HG03095 (cell line): ENCODE measurements around the gene TMEM14A.
"Not testable (repeated sequence)": the region's sequence is repeated elsewhere in the genome, so short reads cannot be mapped to it uniquely, and the experiment has no call there.

ENCODE experiments used
- ATAC-seq: cut with Tn5 transposase; IDR thresholded peaks from one replicate; pipeline ENCODE4 v1.9.1; 2021; ENCODE audit warnings: moderate library complexity; ENCODE audit not compliant: unreplicated experiment

Gene TMEM14A

GRCh38 chr6:52694404-52694803, 23.5 kb downstream of the TMEM14A start:
- ATAC-seq: no peak

DNA sequence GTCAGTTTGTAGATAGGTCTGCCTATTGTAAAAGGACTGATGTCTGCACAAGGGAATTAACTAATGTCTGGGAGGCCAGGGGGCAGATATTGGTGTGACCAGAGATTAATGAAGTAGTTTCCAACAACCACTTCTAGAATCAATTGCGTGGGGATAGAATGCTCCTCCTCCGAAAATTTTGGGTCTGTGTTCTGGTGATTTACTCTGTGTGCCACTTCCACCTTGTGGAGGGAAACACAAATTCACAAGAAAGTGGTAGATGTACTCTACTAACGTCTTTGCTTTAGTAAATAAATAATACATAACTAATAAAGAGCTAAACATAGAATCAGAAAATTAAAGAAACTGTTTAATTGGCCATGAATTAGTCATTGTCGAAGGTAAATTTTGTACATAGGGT, 25.5 kb downstream of the TMEM14A start:
- ATAC-seq: no peak

DNA sequence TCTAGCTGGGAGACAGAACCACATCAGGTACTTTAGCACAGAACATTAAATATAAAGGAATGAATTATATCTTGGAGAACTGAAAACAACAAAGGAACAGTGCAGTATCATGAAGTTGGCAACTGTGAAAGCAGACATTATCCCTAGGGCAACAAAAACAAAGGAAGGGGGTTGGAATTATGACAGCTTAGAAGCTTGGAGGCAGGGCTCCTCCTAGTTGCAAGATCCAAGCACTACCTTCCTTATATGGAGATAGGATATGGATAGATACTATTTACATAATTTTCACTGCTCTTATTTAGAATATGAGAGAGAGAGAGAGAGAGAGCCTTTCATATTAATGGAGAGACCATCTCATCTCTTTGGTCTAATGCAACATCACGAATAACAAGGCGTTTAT, 27.0 kb downstream of the TMEM14A start:
- ATAC-seq: no peak

GRCh38 chr6:52704060-52704459, 33.1 kb downstream of the TMEM14A start:
- no peak for ATAC-seq

DNA sequence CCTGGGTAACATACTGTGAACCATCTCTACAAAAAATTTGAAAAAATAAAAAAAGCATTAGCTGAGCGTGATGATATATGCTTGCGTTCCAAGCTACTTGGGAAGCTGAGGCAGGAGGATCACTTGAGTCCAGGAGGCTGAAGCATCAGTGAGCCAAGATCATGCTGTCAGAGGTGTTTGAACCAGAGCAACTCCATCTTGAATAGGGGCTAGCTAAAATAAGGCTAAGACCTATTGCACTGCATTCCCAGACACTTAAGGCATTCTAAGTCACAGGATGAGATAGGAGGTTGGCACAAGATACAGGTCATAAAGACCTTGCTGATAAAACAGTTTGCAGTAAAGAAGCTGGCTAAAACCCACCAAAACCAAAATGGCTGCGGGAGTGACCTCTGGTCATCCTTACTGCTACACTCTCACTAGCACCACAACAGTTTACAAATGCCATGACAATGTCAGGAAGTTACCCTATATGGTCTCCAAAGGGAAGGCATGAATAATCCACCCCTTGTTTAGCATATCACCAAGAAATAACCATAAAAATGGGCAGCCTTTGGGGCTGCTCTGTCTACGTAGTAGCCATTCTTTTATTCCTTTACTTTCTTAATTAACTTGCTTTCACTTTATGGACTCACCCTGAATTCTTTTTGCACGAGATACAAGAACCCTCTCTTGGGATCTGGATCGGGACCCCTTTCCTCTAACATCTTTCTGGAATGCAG, 34.0 kb downstream of the TMEM14A start:
- not testable (repeated sequence) for ATAC-seq

DNA sequence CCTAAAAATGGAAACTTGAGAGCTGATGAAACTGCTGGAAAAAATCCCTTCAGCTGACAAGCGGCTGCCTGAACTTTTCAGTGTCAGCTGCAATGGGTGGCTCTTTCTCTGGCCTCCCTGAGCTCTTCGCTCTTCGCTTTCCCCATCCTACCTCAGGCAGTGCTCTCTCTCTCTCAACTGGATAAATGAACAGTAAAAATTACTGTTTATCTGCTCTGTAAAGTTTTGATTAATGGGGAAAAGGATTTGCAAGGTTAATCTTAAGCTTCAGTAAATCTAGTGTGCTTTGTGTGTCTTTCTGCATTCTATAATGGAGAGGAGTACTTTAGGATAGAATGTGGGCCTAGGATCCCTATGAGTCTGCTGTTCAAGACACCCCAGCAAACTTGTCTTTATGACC, 35.1 kb downstream of the TMEM14A start:
- ATAC-seq: no peak

DNA sequence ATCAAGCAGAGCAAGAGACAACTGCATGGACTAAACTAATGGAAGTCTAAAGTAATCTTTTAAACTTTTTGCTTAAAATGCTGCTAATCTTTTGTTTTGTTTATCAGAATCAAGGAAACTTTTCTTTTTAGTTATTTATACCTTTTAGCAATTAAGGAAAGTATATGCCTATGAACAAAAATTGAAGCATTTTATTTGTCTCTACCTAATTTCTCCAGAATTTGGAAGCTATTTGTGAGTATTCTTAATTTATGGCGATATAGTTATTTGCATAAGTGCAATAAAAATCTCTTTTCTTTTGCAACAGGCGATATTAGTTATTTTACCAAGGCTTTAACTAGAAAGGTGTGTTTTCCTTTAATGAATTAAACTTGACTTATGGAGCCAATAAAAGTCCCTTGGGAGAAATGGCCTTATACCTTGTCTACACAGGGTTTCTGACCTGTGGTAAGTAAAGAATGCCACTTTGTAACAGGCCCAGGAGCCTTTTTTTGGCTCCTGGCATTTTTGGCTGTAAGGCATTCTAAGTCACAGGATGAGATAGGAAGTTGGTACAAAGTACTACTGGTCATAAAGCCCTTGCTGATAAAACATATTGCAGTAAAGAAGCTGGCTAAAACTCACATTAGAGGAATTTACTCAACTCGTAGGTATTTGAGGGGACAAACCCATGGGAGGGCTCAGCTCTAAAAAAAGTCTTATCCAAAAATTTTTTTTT, 37.2 kb downstream of the TMEM14A start:
- no peak for ATAC-seq

DNA sequence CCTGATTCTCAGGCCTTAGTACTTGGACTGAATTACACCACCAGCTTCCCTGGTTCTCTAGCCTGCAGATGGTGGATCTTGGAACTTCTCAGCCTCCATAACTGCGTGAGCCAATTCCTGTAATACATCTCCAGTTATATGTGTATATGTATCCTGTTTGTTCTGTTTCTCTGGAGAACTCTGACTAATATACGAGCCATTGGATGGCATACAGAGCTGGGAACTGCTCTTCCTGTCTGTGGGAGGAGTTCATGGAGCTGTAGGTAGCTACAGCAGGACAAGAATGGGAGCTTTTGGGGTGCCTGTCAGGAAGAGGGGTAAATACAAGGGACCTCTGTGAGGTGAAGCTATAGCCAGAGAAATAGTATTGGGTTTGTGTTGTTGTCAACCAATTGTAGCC, 41.2 kb downstream of the TMEM14A start:
- no peak for ATAC-seq

DNA sequence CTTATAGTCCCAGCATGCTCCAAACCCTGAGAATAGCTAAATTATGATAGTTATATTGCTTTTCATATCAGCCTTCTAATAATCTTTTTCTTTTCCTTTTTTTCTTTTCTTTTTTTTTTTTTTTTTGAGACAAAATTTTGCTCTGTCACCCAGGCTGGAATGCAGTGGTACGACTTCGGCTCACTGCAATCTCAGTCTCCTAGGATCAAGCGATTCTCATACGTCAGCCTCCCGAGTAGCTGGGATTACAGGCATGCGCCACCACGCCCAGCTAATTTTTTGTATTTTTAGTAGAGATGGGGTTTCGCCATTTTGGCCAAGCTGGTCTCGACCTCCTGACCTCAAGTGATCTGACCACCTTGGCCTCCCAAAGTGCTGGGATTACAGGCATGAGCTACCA, 43.8 kb downstream of the TMEM14A start:
- not testable (repeated sequence) for ATAC-seq

- no peak for ATAC-seq
Observed at GRCh38 chr6:52718550-52718949, 47.6 kb downstream of the TMEM14A start.

DNA sequence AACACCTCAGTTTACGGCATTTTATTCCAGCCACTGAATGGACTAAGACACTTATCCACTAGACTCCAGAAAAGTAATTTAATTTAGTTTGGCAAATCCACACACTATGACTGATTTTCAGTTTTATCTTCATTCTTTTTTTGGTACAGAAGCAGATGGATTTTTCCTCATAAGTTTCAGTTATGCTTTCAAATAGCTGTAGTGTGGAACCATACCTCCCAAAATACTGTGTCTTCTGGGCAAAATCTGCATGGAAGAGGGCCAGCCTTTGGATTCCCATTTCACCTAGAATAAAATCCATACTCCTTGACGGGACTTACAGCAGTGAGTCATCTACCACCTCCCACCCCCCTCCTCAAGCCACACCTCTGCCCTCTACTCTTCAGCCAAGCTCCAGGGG, 49.4 kb downstream of the TMEM14A start:
- no peak for ATAC-seq

DNA sequence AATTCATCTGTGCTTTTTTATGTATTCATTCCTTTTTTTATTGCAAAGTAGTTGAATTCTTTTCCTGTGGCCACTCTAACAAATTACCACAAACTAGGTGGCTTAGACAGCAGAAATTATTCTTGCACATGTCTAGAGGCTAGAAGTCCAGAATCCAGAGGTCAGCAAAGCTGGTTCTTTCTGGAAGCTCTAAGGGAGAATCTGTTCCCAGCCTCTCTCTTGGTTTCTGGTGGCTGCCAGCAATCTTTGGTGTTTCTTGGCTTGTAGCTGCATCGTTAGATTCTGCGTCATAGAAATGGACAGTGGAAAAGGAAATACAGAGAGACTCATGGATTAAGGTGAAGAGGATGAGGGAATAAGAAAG, 53.1 kb downstream of the TMEM14A start:
- no peak for ATAC-seq

DNA sequence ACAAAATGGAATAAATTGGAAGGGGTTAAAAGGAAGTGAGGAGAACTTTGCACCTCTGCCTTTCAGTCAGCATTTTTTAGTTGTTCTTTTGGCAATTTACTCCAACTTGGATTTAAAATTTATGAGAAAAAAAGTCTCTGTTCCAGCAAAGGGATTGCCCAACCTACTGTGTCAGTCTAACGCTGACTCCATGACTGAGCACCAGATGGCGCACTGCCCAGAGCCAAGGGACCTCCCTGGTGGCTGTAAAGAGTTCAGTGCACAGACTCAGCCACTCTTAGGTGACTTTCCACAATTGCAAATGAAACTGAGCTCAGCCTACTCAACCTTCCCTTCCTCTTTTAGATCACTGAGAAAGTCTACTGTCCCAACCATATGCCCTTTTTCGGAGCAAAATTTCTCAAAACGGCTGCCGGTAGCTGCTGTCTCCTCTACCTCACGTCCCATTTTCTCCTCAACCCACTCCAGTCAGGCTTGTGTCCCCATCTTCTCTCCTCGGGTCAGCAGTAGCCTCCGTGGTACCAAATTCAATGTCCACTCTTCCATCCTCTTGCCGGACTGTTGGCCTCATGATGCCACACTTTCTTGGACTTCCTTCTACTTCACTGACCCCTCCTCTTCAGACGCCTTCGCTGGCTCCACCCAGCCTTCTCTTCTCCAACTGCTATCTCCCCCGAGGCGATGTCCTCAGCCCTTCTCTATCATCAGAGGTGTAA, 53.7 kb downstream of the TMEM14A start:
- ATAC-seq: peak; percentile 99

GRCh38 chr6:52725143-52725534, 54.2 kb downstream of the TMEM14A start:
- no peak for ATAC-seq

DNA sequence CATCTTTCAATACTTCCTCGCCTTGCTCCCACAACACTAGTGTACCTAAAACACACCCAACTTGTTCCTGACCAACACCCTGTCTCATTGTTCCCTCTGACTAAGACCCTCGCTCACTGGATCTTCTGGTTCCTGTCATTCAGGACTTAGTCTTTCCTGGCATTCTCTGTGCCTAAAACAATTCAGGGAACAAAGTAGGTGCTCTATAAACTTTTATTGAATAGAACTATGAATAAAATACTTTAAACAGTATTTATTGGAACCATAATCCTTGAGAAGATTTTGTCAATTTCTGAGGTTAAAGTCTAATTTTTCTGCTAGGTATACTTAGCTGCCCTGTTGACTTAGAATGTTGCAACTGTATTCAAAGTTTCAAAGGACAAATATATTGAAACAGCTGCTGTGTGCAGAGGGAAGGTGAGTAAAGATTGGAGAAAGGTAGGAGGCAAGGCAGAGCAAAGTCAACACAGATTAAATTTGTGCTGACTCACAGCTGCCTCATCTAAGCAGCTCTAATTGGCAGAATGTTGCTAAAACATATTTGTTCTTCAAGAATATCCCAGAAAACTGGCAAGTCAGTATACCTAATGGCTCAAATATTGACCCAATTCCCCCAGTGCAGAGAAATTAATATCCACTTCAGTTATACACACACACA, 54.8 kb downstream of the TMEM14A start:
- ATAC-seq: no peak

DNA sequence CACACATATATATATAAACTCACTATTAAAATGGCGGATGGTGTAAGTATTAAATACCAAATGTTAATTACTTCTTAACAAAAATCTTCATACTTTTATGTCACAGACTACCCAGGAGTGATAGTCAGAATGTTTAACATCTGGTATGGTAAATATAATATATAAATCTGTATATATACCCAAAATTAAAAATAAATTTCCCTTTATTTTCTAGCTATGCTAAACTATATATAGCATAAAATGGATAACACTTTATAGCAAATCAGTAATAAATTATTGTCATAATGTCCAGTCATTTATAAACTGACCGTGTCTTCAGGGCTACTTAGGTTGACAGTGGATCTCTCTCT, 55.3 kb downstream of the TMEM14A start:
- ATAC-seq: no peak

DNA sequence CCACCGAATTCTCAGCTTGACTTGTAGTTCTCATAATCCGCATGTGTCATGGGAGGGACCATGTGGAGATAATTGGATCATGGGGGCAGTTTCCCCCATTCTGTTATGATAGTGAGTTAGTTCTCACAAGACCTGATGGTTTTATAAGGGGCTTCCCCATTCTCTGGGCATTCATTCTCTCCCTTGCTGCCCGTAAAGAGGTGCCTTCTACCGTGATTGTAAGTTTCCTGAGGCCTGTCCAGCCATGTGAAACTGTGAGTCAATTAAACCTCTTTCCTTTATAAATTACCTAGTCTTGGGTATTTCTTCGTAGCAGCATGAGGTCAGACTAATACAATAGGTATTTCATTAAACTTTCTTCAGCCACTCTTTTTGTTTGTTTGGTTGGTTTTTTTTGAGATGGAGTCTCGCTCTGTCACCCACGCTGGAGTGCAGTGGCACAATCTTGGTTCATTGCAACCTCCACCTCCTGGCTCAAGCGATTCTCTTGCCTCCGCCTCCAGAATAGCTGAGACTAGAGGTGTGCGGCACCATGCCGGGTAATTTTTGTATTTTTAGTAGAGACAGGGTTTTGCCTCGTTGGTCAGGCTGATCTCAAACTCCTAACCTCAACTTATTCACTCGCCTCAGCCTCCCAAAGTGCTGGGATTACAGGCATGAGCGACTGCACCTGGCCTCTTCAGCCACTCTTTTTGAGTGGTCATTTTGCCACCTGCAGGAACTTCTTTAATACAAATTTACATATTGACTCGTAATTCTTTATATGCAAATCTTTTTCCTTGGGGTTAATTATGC, 56.0 kb downstream of the TMEM14A start:
- ATAC-seq: no peak

GRCh38 chr6:52727908-52728307, 57.0 kb downstream of the TMEM14A start:
- no peak for ATAC-seq

DNA sequence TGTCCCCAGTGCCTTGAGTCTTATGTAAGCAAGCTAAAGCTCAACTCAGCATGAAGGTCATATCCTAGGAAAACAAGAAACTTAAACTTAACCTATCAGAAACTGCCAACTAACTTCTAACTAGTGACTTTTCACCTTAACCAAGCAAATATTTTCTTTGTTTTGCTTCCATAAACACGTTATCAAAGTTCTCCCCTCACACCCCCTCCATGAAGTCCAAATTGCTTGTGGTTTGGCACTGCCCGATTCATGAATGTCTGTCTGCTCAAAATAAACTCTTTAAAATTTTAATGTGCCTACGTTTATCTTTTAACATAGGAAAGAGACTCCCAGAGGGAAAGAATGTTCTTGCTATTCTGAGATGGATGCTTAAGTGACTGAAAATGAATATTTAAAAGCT, 57.5 kb downstream of the TMEM14A start:
- ATAC-seq: no peak

DNA sequence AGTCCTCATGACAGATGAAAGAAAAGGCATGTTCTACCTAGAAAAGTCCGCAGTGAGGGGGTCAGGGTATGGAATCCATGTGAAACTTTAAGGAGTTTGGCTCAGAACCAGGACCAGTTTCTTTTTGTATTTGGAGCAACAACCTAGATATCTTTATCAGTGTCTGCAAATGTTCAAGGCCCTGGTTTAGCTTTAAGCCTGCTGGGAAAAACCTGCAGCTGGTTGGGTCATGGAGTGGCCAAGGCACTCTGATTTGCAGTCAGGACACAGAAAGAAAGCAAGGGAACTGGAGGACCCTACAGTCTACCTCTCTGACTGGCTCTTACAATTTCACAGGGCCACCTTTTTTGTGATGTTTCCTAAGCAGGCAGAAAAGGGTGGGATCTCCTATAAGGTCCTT, 58.7 kb downstream of the TMEM14A start:
- no peak for ATAC-seq

GRCh38 chr6:52731719-52732118, 60.8 kb downstream of the TMEM14A start:
- ATAC-seq: no peak
